ENCODE measurements around the gene FAM50A. TPM values are rescaled to one million over a fixed set of nuclear protein-coding genes. Genes with fewer than 3 reads are reported as not detected.

Gene FAM50A
- total and polyA plus RNA-seq, 11 donors = 27.7 to 119 (median 43.1) TPM

- H3K4me1 ChIP-seq = peaks cover 0 to 15% (median 8%) of the 10 kb centered on the region in 12 donors
- H3K27me3 ChIP-seq = peaks cover 0 to 3% (median 0%) of the 10 kb centered on the region in 9 donors
- intact Hi-C loops (cut with DNase I) = no loop called here
- peaks cover 0 to 46% (median 19%) of the 10 kb centered on the region in 9 donors for H3K36me3 ChIP-seq
- 88 to 93% (median 89%) methylated on average over 13 to 14 of the region's 14 CpGs for WGBS, 4 donors
- ATAC-seq (no peak), DNase-seq (no peak)
- no peak overlapping the region for H3K4me3 ChIP-seq
- H3K27ac ChIP-seq = no peak overlapping the region
- no peaks in the 10 kb centered on the region for H3K9me3 ChIP-seq
- TF ChIP-seq POLR2A (IDR thresholded peaks at IDR 0.05) = no peak
- TF ChIP-seq, protein P1, sequence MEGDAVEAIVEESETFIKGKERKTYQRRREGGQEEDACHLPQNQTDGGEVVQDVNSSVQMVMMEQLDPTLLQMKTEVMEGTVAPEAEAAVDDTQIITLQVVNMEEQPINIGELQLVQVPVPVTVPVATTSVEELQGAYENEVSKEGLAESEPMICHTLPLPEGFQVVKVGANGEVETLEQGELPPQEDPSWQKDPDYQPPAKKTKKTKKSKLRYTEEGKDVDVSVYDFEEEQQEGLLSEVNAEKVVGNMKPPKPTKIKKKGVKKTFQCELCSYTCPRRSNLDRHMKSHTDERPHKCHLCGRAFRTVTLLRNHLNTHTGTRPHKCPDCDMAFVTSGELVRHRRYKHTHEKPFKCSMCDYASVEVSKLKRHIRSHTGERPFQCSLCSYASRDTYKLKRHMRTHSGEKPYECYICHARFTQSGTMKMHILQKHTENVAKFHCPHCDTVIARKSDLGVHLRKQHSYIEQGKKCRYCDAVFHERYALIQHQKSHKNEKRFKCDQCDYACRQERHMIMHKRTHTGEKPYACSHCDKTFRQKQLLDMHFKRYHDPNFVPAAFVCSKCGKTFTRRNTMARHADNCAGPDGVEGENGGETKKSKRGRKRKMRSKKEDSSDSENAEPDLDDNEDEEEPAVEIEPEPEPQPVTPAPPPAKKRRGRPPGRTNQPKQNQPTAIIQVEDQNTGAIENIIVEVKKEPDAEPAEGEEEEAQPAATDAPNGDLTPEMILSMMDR (IDR thresholded peaks at IDR 0.05) = no peak
These were observed 4.5 kb downstream of the FAM50A start for GRCh38 chrX:154448484-154448883.

DNA sequence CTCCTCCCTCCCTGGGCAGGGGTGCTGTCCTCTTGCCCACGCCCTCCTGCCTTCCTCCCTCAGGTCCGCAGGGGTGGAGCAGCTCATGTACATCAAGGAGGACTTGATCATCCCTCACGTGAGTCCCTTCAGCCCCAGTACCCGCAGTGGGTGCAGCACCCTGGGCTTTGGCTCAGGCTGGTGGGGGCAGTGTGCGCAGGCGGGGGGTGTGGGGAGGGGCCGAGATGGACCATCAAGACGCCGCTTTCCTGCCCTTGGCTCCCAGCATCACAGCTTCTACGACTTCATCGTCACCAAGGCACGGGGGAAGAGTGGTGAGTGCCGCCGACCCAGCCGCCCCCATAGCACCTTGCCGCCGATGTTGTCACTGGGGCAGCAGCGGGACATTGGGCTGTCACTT is 5.7 kb downstream of the FAM50A start:
- WGBS, 4 donors = 88 to 95% (median 93%) methylated on average over 10 to 18 of the region's 18 CpGs
- intact Hi-C loops (cut with DNase I) = no loop called here
- Histone ChIP-seq H3K9me3 (no peaks in the 10 kb centered on the region), H3K27me3 (peaks cover 0 to 3% (median 0%) of the 10 kb centered on the region in 9 donors), H3K4me3 (no peak overlapping the region), H3K4me1 (peaks cover 0 to 11% (median 6%) of the 10 kb centered on the region in 12 donors), H3K27ac (no peak overlapping the region), H3K36me3 (peaks cover 0 to 46% (median 19%) of the 10 kb centered on the region in 9 donors)
- no peak for TF ChIP-seq POLR2A (IDR thresholded peaks at IDR 0.05)
- TF ChIP-seq, protein P1 (IDR thresholded peaks at IDR 0.05) = no peak
- ATAC-seq = no peak
- peak in 1 of 5 donors; percentile 29 for DNase-seq

DNA sequence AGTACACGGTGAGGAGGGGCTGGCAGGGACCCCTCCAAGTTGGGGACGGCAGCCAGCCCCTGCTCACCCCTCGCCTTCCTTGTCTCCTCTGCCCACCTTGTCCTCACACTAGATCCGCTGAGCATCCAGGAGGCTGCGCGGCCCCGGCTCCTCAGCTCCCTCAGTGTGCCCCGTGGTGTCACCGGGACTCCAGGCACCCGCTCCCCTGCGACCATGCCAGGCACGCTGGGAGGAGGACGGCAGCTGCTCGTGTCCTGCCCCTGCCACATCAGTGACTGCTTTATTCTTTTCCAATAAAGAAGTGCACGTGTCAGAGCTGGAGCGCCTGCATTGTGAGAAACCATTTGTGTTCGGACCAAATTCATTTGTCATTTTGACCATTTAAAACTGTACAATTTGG is 6.4 kb downstream of the FAM50A start:
- no peak for ATAC-seq
- Histone ChIP-seq H3K27me3 (peaks cover 0 to 3% (median 0%) of the 10 kb centered on the region in 9 donors), H3K4me1 (peaks cover 0 to 4% (median 0%) of the 10 kb centered on the region in 12 donors), H3K4me3 (no peak overlapping the region), H3K36me3 (peaks cover 0 to 46% (median 19%) of the 10 kb centered on the region in 9 donors), H3K27ac (no peak overlapping the region), H3K9me3 (no peaks in the 10 kb centered on the region)
- TF ChIP-seq POLR2A (IDR thresholded peaks at IDR 0.05) = no peak
- TF ChIP-seq, protein P1 (IDR thresholded peaks at IDR 0.05) = no peak
- DNase-seq = no peak
- 87 to 95% (median 90%) methylated on average over 17 of the region's 17 CpGs for WGBS, 4 donors
- intact Hi-C loops (cut with DNase I) = no loop called here

GRCh38 chrX:154452823-154453222 is 8.9 kb downstream of the FAM50A start:
- ATAC-seq (no peak), DNase-seq (no peak)
- WGBS, 4 donors = 86 to 94% (median 91%) methylated on average over 9 of the region's 9 CpGs
- peaks cover 0 to 37% (median 19%) of the 10 kb centered on the region in 9 donors for H3K36me3 ChIP-seq
- TF ChIP-seq, protein P1 (IDR thresholded peaks at IDR 0.05) = no peak
- H3K9me3 ChIP-seq = no peaks in the 10 kb centered on the region
- H3K27me3 ChIP-seq = peaks cover 0 to 3% (median 0%) of the 10 kb centered on the region in 9 donors
- intact Hi-C loops (cut with DNase I) = no loop called here
- no peaks in the 10 kb centered on the region for H3K4me1 ChIP-seq
- no peak overlapping the region for H3K27ac ChIP-seq
- no peak overlapping the region for H3K4me3 ChIP-seq

All from heart left ventricle (tissue), 16 donors.